Loucy (cell line): ENCODE measurements around the gene TFAM.

Experiments
- H2AFZ ChIP-seq: fragments of 200-600 bp; sonication (generic); 2 replicates; pipeline ENCODE4 v1.6.0; 2016; ENCODE audit warnings: antibody characterized with exemption, mild to moderate bottlenecking, low read length, moderate library complexity
- H3F3A ChIP-seq: fragments of 200-600 bp; 2 replicates; pipeline ENCODE4 v1.6.0; 2016; ENCODE audit warnings: antibody characterized with exemption, low read depth, mild to moderate bottlenecking
- H3K27me3 ChIP-seq: fragments of 200-600 bp; sonication (generic); 2 replicates; pipeline ENCODE4 v1.6.1; 2014; ENCODE audit warnings: low read length, mild to moderate bottlenecking; ENCODE audit not compliant: insufficient read depth, poor library complexity, severe bottlenecking
- H3K36me3 ChIP-seq: fragments of 200-600 bp; sonication (generic); 2 replicates; pipeline ENCODE4 v1.6.1; 2016; ENCODE audit warnings: low read length; ENCODE audit not compliant: insufficient read depth
- H3K4me1 ChIP-seq: fragments of 200-600 bp; sonication (generic); 2 replicates; pipeline ENCODE4 v1.5.1; 2014; ENCODE audit warnings: low read length, mild to moderate bottlenecking; ENCODE audit not compliant: insufficient read depth, poor library complexity, severe bottlenecking
- H3K4me2 ChIP-seq: fragments of 200-600 bp; sonication (generic); 2 replicates; pipeline ENCODE4 v1.6.0; 2014; ENCODE audit warnings: antibody characterized with exemption, low read length, low read depth, mild to moderate bottlenecking; ENCODE audit not compliant: poor library complexity, severe bottlenecking
- H3K4me3 ChIP-seq: fragments of 200-600 bp; sonication (generic); 2 replicates; pipeline ENCODE4 v1.5.1; 2014; ENCODE audit warnings: low read length, mild to moderate bottlenecking, mixed read lengths; ENCODE audit not compliant: poor library complexity, severe bottlenecking
- H3K79me2 ChIP-seq: fragments of 200-600 bp; sonication (generic); 2 replicates; pipeline ENCODE4 v1.6.1; 2014; ENCODE audit warnings: low read length; ENCODE audit not compliant: insufficient read depth
- H3K9ac ChIP-seq: fragments of 200-600 bp; sonication (generic); 2 replicates; pipeline ENCODE4 v1.6.0; 2014; ENCODE audit warnings: mild to moderate bottlenecking, low read depth, low read length, moderate library complexity; ENCODE audit not compliant: poor library complexity, severe bottlenecking
- H3K9me2 ChIP-seq: fragments of 200-600 bp; sonication (generic); replicated peaks from 2 replicates; pipeline ENCODE4 v1.6.1; 2016; ENCODE audit warnings: low read depth, low read length, mixed read lengths
- H3K9me3 ChIP-seq: fragments of 200-600 bp; sonication (generic); 2 replicates; pipeline ENCODE4 v1.6.1; 2014; ENCODE audit warnings: mild to moderate bottlenecking, antibody characterized with exemption, low read length, low read depth; ENCODE audit not compliant: insufficient read depth
- H4K20me1 ChIP-seq: fragments of 200-600 bp; sonication (generic); 2 replicates; pipeline ENCODE4 v1.6.0; 2014; ENCODE audit warnings: antibody characterized with exemption, low read length, mild to moderate bottlenecking; ENCODE audit not compliant: insufficient read depth, poor library complexity, severe bottlenecking
- CTCF ChIP-seq: fragments of 200-600 bp; sonication (generic); conservative IDR thresholded peaks from 2 replicates; pipeline ENCODE4 v1.5.1; 2014; ENCODE audit warnings: mild to moderate bottlenecking, antibody characterized with exemption, low read length
- EZH2phosphoT487 ChIP-seq: fragments of 200-600 bp; IDR thresholded peaks from 2 replicates; pipeline ENCODE4 v1.6.1; 2018; ENCODE audit warnings: antibody characterized with exemption, mild to moderate bottlenecking, moderate library complexity, borderline replicate concordance

The TFAM gene

GRCh38 chr10:58384999-58385783, at the start of gene TFAM:
TFAM (plus strand) TSS chr10:58385410; CDS start chr10:58385548, 138 bp downstream.
- H2AFZ ChIP-seq = peak within 1 kb of the TSS; percentile 99
- TF ChIP-seq CTCF (peak; percentile 56), EZH2phosphoT487 (no peak)
- no peaks in the 10 kb centered on the region for H3K9me2 ChIP-seq
- no peaks in the 10 kb centered on the region for H3K27me3 ChIP-seq
- H3K9me3 ChIP-seq = no peaks in the 10 kb centered on the region
- H3K4me1 ChIP-seq = peaks cover 48% of the 10 kb centered on the region
- peak within 1 kb of the TSS; percentile 85 for H3K4me3 ChIP-seq
- peaks cover 50% of the 10 kb centered on the region for H3K79me2 ChIP-seq
- H3F3A ChIP-seq = no peaks in the 10 kb centered on the region
- peaks cover 20% of the 10 kb centered on the region; the same call in 1 of the 2 replicates for H3K36me3 ChIP-seq
- peak within 1 kb of the TSS; percentile 88 for H3K9ac ChIP-seq
- peak within 1 kb of the TSS; percentile 93 for H3K4me2 ChIP-seq
- H4K20me1 ChIP-seq = peaks cover 37% of the 10 kb centered on the region

- Histone ChIP-seq H2AFZ (no peak overlapping the region), H3K79me2 (peaks cover 30% of the 10 kb centered on the region), H3K4me3 (peak overlapping the region; percentile 90), H3K27me3 (no peaks in the 10 kb centered on the region), H3K36me3 (no peaks in the 10 kb centered on the region), H3K4me2 (peak overlapping the region; percentile 98), H3F3A (no peaks in the 10 kb centered on the region), H3K4me1 (peaks cover 35% of the 10 kb centered on the region), H3K9ac (peak overlapping the region; percentile 75), H3K9me2 (no peaks in the 10 kb centered on the region), H4K20me1 (peaks cover 26% of the 10 kb centered on the region), H3K9me3 (no peaks in the 10 kb centered on the region)
- TF ChIP-seq EZH2phosphoT487 = no peak
Observed at GRCh38 chr10:58336242-58336641, 49.0 kb upstream of the TFAM start.

GRCh38 chr10:58341422-58341821, 43.8 kb upstream of the TFAM start:
- no peak overlapping the region for H2AFZ ChIP-seq
- H3K9me3 ChIP-seq = no peaks in the 10 kb centered on the region
- H3K36me3 ChIP-seq = no peaks in the 10 kb centered on the region
- H3F3A ChIP-seq = no peaks in the 10 kb centered on the region
- H3K9me2 ChIP-seq = no peaks in the 10 kb centered on the region
- peaks cover 27% of the 10 kb centered on the region for H3K4me1 ChIP-seq
- no peak overlapping the region for H3K4me3 ChIP-seq
- peak overlapping the region; percentile 9 for H3K4me2 ChIP-seq
- peaks cover 19% of the 10 kb centered on the region for H4K20me1 ChIP-seq
- no peak for TF ChIP-seq EZH2phosphoT487
- no peak for TF ChIP-seq CTCF
- no peaks in the 10 kb centered on the region for H3K27me3 ChIP-seq
- H3K79me2 ChIP-seq = peaks cover 18% of the 10 kb centered on the region; the same call in 1 of the 2 replicates
- no peak overlapping the region for H3K9ac ChIP-seq
